A172 (cell line): ENCODE results near the gene PNPLA7. TPM values are rescaled to one million over a fixed set of nuclear protein-coding genes. Genes with fewer than 3 reads are reported as not detected.
"Not testable (repeated sequence)": the region's sequence is repeated elsewhere in the genome, so short reads cannot be mapped to it uniquely, and the experiment has no call there.

Source experiments
- DNase-seq: peaks from one replicate; pipeline ENCODE4 v3.0.0-alpha.2; 2015; ENCODE audit warnings: low spot score
- total RNA-seq: library from RNA; depleted of rRNA; stranded (reverse); fragments of >200 nt; shearing (Covaris generic); gene quantifications from 2 replicates; pipeline ENCODE4 v1.2.3, GENCODE V29; 2014; rRNA removed

PNPLA7 gene
- total RNA-seq, 1 experiment from 2014 or later: 0.14 TPM

DNA sequence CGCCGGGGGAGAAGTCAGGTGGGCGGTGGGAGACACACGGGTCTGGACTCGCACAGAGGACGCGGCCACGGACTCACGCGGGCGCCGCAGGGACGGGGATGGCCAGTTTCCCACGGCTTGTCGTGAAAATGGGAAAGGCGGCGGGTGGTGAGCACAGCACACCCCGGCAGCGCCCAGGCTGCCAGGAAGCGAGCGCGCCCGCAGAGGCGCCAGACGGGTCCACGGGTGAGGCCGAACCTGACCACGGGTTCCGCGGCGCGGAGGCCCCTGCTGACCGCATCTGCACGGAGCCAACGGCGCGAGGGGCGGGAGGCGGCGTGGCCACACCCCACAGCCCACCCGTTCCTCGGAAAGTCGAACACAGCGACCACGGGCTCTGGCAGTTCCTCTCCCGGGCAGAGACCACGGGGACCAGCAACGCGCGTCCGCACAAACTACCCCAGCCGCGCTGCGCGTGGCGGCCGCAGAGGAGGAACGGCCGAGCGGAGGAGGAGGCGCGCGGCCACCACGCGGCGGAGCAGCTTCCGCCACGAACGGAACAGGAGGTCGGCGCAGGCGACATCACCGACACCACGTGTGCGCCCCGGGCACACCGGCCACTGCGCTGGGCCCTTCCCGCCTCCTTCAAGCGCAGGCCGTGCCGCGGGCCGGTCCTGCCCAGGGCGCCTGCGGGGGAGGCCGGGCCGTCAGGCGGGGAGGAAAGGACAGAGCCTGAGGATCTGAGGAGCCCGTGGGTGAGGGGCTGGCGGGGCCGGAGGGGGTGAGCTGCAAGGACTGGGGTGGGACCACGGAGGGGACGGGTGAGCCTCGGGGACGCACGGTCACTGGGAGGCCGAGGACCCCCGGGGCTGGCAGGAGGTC lies 132.8 kb downstream of the PNPLA7 start:
- DNase-seq: no peak

DNA sequence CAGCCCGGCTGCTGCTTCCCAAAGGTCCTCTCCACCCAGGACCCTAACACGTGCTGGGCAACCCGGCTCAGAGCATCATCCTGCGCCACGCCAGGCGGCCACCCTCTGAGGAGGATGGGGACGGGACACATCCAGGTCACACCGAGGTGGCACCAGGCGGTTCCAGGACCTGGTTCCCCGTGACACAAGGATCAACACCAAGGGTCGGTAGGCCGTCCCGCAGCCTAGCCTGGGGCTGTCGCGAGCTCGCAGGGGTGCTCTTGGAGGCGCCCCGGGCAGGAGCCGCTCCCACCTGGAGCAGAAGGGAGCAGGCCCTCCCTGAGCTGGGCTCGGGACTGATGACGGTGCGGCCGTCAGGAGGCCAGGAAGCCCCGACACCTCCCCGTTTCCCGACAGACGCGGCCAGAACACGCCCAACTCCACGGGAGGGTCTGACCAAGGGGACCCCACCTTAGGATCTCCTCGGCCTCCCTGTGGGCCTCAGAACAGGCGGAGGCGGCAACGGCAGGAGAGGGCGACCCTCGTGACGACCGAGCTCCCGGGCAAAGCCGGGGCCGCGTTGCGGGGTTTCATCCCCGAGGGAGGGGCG lies 133.5 kb downstream of the PNPLA7 start:
- DNase-seq: no peak

DNA sequence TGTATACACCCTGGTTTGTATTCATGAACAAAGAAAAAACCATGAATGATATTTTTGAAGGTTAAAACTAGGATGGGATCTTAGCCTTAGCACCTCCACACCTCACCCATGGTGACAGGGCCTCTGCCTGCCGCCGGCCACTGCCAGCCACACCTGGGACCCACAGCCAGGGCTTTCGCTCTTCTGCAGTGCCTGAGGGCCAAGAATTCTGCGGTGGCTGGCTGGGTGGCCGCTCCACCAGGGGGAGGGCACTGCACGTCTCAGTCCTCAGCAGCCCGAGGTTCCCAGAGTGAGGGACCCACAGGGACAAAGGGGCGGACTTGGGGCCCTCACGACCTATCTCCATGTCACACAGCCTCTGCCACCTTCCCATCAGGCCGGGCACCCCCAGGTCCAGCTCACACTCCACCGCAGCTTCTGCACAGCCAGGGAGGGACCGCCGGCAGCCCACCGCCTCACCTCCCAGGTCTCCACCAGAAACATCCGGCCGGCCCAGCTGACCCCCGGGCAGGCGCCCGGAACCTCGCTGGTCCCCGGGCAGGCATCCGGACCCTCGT lies 134.1 kb downstream of the PNPLA7 start:
- DNase-seq: no peak

DNA sequence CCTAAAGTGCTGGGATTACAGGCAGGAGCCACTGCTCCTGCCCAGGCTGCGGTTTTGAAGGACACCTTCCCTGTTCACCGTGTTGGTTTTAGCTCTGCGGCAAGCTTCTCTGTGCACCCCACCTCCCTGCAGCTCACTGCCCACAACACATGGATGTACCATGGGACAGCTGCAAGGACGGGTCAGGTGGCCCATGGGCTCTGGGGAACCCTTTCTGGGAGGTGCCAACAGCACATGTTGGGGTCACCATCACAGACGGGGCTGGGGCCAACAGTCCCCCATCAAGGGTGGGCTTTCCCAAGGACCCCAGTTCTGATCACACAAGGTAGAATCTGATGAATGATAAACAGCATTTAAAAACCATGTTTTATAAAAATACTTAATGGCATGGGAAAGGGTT lies 134.8 kb downstream of the PNPLA7 start:
- DNase-seq: no peak

DNA sequence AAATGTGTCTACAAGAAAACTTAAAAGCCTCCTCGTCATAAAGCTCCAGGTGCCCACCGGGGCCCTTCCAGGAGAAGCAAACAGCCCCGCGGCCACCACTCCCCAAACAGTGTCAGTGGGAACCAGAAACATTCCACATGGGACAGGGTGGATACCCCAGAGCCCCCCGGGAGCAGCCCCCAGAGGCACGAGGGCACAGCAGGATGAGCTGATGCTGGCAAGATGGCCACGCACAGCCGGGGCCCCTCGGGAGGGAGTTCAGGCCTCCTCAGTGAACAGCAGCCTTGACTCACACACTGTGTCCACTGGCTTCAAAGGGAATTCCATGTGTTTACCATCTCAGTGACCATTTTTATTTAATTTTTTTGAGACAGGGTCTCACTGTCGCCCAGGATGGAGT lies 137.8 kb downstream of the PNPLA7 start:
- DNase-seq: no peak

DNA sequence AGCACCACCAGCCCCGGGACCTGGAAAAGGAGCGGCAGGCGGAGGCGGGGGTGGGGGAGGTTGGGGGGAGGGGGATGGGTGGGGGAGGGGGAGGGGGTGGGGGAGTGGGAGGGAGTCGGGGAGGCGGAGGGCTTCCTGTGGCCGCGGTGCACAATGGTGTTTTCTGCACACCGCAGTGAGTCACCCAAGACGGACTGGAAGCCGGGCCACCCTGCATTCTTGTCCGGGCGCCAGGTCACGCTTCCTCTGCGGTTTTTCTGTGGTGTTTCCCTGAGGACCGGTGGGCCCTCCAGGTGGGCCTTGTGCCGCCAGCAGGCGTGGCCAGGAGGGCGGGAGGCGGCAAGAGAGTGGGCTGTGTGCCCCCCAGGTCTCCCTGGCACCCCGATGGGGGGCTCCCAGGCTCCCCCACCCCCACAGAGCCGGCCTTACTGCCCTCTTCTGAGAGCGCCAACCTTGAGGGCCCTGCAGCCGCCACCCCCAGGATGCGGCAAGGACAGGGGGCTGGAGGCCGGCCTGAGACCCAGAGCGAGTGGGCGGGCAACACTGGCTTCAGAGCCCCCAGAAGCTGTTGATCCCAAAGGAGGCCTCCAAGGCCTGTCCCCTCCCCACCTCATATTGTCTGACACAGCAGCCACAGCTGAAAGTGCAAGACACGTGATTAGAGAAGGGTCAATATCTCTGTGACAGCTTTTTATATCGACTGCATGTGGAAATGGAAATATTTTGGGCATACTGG lies 138.4 kb downstream of the PNPLA7 start:
- DNase-seq: peak; percentile 96

DNA sequence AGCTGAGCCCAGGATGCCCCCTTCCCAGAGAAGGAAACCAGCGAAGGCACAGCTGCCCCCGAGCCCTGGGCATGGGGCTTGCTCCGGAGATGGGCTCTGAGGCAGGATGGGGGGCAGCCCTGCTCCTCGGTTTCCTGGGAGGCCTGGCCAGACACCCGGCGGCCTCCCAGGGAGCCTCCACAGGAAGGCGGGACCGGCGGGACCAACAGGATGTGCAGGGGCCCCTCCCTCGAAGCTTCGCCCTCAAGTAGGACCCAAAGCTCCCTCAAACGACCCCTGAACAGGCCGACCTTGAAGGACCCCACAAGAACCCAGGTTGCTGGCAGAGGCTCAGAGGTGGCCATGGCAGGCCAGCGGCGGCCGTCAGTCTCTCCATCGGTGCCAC lies 138.9 kb downstream of the PNPLA7 start:
- DNase-seq: peak; percentile 63

DNA sequence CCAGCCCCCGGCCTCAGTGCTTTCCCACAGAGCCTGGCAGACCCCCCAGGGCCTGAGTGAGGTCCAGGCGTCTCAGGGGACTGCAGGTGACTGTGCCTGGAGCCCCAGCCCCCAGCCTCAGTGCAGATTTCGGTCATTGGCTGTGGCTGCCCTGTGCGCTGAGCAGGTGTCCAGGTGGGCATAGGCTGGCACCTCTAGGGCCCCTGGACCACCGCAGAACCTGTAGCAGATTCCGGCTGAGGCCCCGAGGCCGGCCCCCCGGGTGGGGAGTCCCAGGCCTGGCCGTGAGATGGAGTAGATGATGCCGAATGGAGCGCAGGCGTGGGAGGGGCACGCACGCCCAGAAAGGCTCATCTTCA lies 139.3 kb downstream of the PNPLA7 start:
- DNase-seq: no peak

DNA sequence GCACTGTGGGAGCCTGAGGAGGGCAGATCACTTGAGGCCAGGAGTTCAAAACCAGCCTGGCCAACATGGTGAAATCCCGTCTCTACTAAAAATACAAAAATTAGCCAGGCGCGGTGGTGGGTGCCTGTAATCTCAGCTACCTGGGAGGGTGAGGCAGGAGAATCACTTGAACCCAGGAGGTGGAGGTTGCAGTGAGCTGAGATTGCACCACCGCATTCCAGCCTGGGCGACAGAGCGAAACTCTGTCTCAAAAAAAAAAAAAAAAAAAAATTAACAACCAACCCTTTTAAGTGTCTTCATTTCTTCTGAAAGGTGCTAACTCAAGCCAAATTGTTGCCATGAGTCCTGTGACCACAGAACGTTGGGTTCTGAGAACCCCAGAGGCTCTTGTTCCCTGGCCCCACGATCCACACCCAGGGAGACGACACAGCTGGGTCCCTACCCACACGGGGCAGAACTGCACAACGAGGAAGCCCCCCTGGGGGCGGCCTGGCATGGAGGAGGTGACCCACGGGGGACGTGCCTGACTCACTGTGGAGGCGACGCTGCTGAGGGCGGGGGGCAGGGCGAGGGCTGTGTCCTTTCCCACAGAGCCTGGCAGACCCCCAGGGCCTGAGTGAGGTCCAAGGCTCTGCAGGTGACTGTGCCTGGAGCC lies 139.8 kb downstream of the PNPLA7 start:
- DNase-seq: not testable (repeated sequence)

Other genes with a start within 250 kb of the PNPLA7 start
- 0.40 and 0.43 TPM in 2 replicates for gene NRARP, start 248.1 kb downstream of the PNPLA7 start, total RNA-seq
- gene EXD3, start 127.2 kb downstream of the PNPLA7 start, total RNA-seq: 3.4 and 9.9 TPM in 2 replicates
- gene NOXA1, start 127.0 kb downstream of the PNPLA7 start, total RNA-seq: 1.7 and 3.3 TPM in 2 replicates
- 0.83 and 0.98 TPM in 2 replicates for gene ENTPD8, start 109.0 kb downstream of the PNPLA7 start, total RNA-seq
- gene NSMF, start 91.1 kb downstream of the PNPLA7 start, total RNA-seq: 45.1 and 46.4 TPM in 2 replicates
- 86.1 and 103 TPM in 2 replicates for gene MRPL41, start 1.5 kb upstream of the PNPLA7 start, total RNA-seq
- gene DPH7, start 28.5 kb upstream of the PNPLA7 start, total RNA-seq: 47.4 and 56.0 TPM in 2 replicates
- 66.5 and 68.8 TPM in 2 replicates for gene ZMYND19, start 40.1 kb upstream of the PNPLA7 start, total RNA-seq
- gene ARRDC1, start 55.3 kb upstream of the PNPLA7 start, total RNA-seq: 57.3 and 64.3 TPM in 2 replicates
- gene EHMT1, start 68.6 kb upstream of the PNPLA7 start, total RNA-seq: 45.3 and 54.7 TPM in 2 replicates